Measurements from ENCODE around the gene STRA8. TPM values are rescaled to one million over a fixed set of nuclear protein-coding genes. Genes with fewer than 3 reads are reported as not detected.

The STRA8 gene
- polyA plus RNA-seq, 3 donors = not detected

GRCh38 chr7:135248546-135248945, 14.9 kb downstream of the STRA8 start:
- TF ChIP-seq CTCF (IDR thresholded peaks at IDR 0.05) = no peak
- Mint-ChIP-seq H3K9me3 (peaks cover 0 to 7% (median 4%) of the 10 kb centered on the region in 7 donors), H3K4me3 (no peak overlapping the region), H3K36me3 (no peaks in the 10 kb centered on the region), H3K4me1 (peaks cover 10% of the 10 kb centered on the region), H3K27ac (no peak overlapping the region), H3K27me3 (ENCODE audit: low read depth in 3 of 3) (peaks cover 0 to 4% (median 0%) of the 10 kb centered on the region in 3 donors)
- DNase-seq = no peak
- peaks cover 0 to 4% of the 10 kb centered on the region in 2 donors for H3K9me3 ChIP-seq (replicated peaks in 1 of 2; ENCODE audit: control insufficient read depth in 1 of 2, insufficient read depth in 1 of 2, low read length in 2 of 2)
- H3K36me3 ChIP-seq (replicated peaks in 1 of 2; ENCODE audit: control insufficient read depth in 1 of 2, insufficient read depth in 2 of 2, low read length in 2 of 2) = no peaks in the 10 kb centered on the region
- H3K27me3 ChIP-seq (ENCODE audit: control insufficient read depth in 2 of 2, insufficient read depth in 2 of 2, low read length in 2 of 2) = no peaks in the 10 kb centered on the region
- peaks cover 1 to 4% of the 10 kb centered on the region in 2 donors for H3K4me1 ChIP-seq (ENCODE audit: control insufficient read depth in 1 of 2, insufficient read depth in 2 of 2, low read length in 2 of 2)
- H3K9ac ChIP-seq (ENCODE audit: insufficient read depth, low read length, poor library complexity, severe bottlenecking) = no peak overlapping the region
- WGBS (ENCODE audit: insufficient coverage) = 94% methylated on average over 2 of the region's 3 CpGs
- intact Hi-C loops (cut with micrococcal nuclease) = no loop called here
- no peak overlapping the region for H2AFZ ChIP-seq (ENCODE audit: insufficient read depth, low read depth, low read length, poor library complexity, severe bottlenecking)
- no peak overlapping the region for H3K4me2 ChIP-seq (replicated peaks; ENCODE audit: extremely low read depth, low read length, poor library complexity, severe bottlenecking)
- no peak overlapping the region for H3K27ac ChIP-seq (ENCODE audit: low read depth in 1 of 2, low read length in 2 of 2)
- no peaks in the 10 kb centered on the region for H4K20me1 ChIP-seq (ENCODE audit: insufficient read depth, low read length)
- H3K4me3 ChIP-seq (replicated peaks in 1 of 3; ENCODE audit: low read depth in 2 of 3, low read length in 3 of 3) = no peak overlapping the region
- no peaks in the 10 kb centered on the region for H3K79me2 ChIP-seq (ENCODE audit: insufficient read depth, low read length)

- H3K4me2 ChIP-seq (replicated peaks; ENCODE audit: extremely low read depth, low read length, poor library complexity, severe bottlenecking) = no peak overlapping the region
- no peak overlapping the region for H3K27ac Mint-ChIP-seq
- WGBS (ENCODE audit: insufficient coverage) = 81% methylated on average over 3 of the region's 4 CpGs
- no peak overlapping the region for H2AFZ ChIP-seq (ENCODE audit: insufficient read depth, low read depth, low read length, poor library complexity, severe bottlenecking)
- H3K9ac ChIP-seq (ENCODE audit: insufficient read depth, low read length, poor library complexity, severe bottlenecking) = no peak overlapping the region
- intact Hi-C loops (cut with micrococcal nuclease) = no loop called here
- no peaks in the 10 kb centered on the region for H3K27me3 ChIP-seq (ENCODE audit: control insufficient read depth in 2 of 2, insufficient read depth in 2 of 2, low read length in 2 of 2)
- H3K4me1 ChIP-seq (ENCODE audit: control insufficient read depth in 1 of 2, insufficient read depth in 2 of 2, low read length in 2 of 2) = peaks cover 22 to 25% of the 10 kb centered on the region in 2 donors
- no peaks in the 10 kb centered on the region for H3K79me2 ChIP-seq (ENCODE audit: insufficient read depth, low read length)
- DNase-seq = peak in 1 of 3 donors; percentile 18
- H4K20me1 ChIP-seq (ENCODE audit: insufficient read depth, low read length) = no peaks in the 10 kb centered on the region
- peaks cover 0 to 3% (median 0%) of the 10 kb centered on the region in 3 donors for H3K27me3 Mint-ChIP-seq (ENCODE audit: low read depth in 3 of 3)
- TF ChIP-seq CTCF (IDR thresholded peaks at IDR 0.05) = no peak
- no peak overlapping the region for H3K27ac ChIP-seq (ENCODE audit: low read depth in 1 of 2, low read length in 2 of 2)
- H3K36me3 ChIP-seq (replicated peaks in 1 of 2; ENCODE audit: control insufficient read depth in 1 of 2, insufficient read depth in 2 of 2, low read length in 2 of 2) = no peaks in the 10 kb centered on the region
- no peak overlapping the region for H3K4me3 Mint-ChIP-seq
- peaks cover 0 to 5% (median 4%) of the 10 kb centered on the region in 7 donors for H3K9me3 Mint-ChIP-seq
- H3K9me3 ChIP-seq (replicated peaks in 1 of 2; ENCODE audit: control insufficient read depth in 1 of 2, insufficient read depth in 1 of 2, low read length in 2 of 2) = no peaks in the 10 kb centered on the region
- no peaks in the 10 kb centered on the region for H3K36me3 Mint-ChIP-seq
- no peak overlapping the region for H3K4me3 ChIP-seq (replicated peaks in 1 of 3; ENCODE audit: low read depth in 2 of 3, low read length in 3 of 3)
- H3K4me1 Mint-ChIP-seq = peaks cover 33% of the 10 kb centered on the region
Observed at GRCh38 chr7:135251496-135252391, 18.1 kb downstream of the STRA8 start.

Measured in CD14-positive monocyte (primary cell).